Osteoblast (primary cell): ENCODE data around the gene GLCCI1. TPM values are rescaled to one million over a fixed set of nuclear protein-coding genes. Genes with fewer than 3 reads are reported as not detected.

ENCODE experiments used
- DNase-seq: peaks from one replicate; pipeline ENCODE4 v3.0.0; 2011; ENCODE audit warnings: low spot score, mixed read lengths; ENCODE audit not compliant: insufficient read length; ENCODE audit errors: missing footprints
- H2AFZ ChIP-seq: 2 replicates; pipeline ENCODE4 v1.6.0; 2011; ENCODE audit warnings: mild to moderate bottlenecking, low read length
- H3K27ac ChIP-seq: 2 replicates; pipeline ENCODE4 v1.5.1; 2011; ENCODE audit warnings: mild to moderate bottlenecking, low read depth, low read length, moderate library complexity
- H3K27me3 ChIP-seq: 2 replicates; pipeline ENCODE4 v1.6.0; 2012; ENCODE audit warnings: mild to moderate bottlenecking, control low read depth, inconsistent platforms, low read length, moderate library complexity; ENCODE audit not compliant: insufficient read depth
- H3K36me3 ChIP-seq: 2 replicates; pipeline ENCODE4 v1.5.1; 2011; ENCODE audit warnings: mild to moderate bottlenecking, low read length, control low read depth, moderate library complexity; ENCODE audit not compliant: insufficient read depth
- H3K4me1 ChIP-seq: 2 replicates; pipeline ENCODE4 v1.5.1; 2011; ENCODE audit warnings: mild to moderate bottlenecking, low read length, control low read depth, moderate library complexity; ENCODE audit not compliant: insufficient read depth
- H3K4me2 ChIP-seq: 2 replicates; pipeline ENCODE4 v1.6.0; 2011; ENCODE audit warnings: mild to moderate bottlenecking, low read length; ENCODE audit not compliant: insufficient read depth
- H3K4me3 ChIP-seq: fragments of 200-600 bp; sonication (generic); 3 replicates; pipeline ENCODE4 v1.5.1; 2012; ENCODE audit warnings: mild to moderate bottlenecking, low read length, inconsistent platforms; ENCODE audit not compliant: insufficient read depth
- H3K79me2 ChIP-seq: 2 replicates; pipeline ENCODE4 v1.6.0; 2012; ENCODE audit warnings: mild to moderate bottlenecking, low read length, control low read depth, inconsistent platforms; ENCODE audit not compliant: insufficient read depth
- H3K9me3 ChIP-seq: 2 replicates; pipeline ENCODE4 v1.5.1; 2011; ENCODE audit warnings: low read depth, low read length, control low read depth
- H4K20me1 ChIP-seq: 2 replicates; pipeline ENCODE4 v1.6.0; 2012; ENCODE audit warnings: mild to moderate bottlenecking, low read length, control low read depth; ENCODE audit not compliant: insufficient read depth
- total RNA-seq: library from RNA; depleted of rRNA; stranded (reverse); fragments of >200 nt; gene quantifications from 2 replicates; pipeline ENCODE4 v1.2.3, GENCODE V29; 2012
- TF ChIP-seq, protein P1 (sequence below): IDR thresholded peaks from 2 replicates; pipeline ENCODE4 v1.5.1; 2011; ENCODE audit warnings: mild to moderate bottlenecking, low read depth, low read length, moderate library complexity; ENCODE audit errors: extremely low read depth

GLCCI1 gene
- total RNA-seq, 1 donor = 10.1 TPM

DNA sequence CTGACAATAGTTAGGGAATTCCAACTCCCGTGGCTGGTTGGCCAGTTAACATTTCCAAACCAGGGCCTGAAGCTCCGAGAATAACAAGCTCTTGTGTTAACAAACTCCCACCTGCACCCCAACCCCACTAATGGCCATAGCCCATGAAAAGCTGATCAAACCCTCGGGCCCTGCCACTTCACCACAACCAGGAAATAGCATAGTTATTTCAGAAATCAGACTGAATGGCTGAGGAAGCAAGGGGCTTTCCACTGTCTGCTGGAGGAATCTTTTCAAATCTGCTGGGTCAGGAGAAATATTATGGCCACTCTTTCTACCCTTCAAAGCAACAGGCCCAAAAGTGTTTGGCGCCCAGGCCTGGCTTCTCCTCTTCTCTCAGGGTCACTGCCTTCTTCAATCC lies 145.6 kb downstream of the GLCCI1 start:
- no peak overlapping the region for H3K27ac ChIP-seq
- H2AFZ ChIP-seq = no peak overlapping the region
- H3K9me3 ChIP-seq = no peaks in the 10 kb centered on the region
- DNase-seq = no peak
- TF ChIP-seq, protein P1, sequence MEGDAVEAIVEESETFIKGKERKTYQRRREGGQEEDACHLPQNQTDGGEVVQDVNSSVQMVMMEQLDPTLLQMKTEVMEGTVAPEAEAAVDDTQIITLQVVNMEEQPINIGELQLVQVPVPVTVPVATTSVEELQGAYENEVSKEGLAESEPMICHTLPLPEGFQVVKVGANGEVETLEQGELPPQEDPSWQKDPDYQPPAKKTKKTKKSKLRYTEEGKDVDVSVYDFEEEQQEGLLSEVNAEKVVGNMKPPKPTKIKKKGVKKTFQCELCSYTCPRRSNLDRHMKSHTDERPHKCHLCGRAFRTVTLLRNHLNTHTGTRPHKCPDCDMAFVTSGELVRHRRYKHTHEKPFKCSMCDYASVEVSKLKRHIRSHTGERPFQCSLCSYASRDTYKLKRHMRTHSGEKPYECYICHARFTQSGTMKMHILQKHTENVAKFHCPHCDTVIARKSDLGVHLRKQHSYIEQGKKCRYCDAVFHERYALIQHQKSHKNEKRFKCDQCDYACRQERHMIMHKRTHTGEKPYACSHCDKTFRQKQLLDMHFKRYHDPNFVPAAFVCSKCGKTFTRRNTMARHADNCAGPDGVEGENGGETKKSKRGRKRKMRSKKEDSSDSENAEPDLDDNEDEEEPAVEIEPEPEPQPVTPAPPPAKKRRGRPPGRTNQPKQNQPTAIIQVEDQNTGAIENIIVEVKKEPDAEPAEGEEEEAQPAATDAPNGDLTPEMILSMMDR = no peak
- no peaks in the 10 kb centered on the region for H4K20me1 ChIP-seq
- H3K4me1 ChIP-seq = peaks cover 7% of the 10 kb centered on the region
- no peaks in the 10 kb centered on the region for H3K36me3 ChIP-seq
- H3K4me2 ChIP-seq = no peak overlapping the region
- H3K79me2 ChIP-seq = no peaks in the 10 kb centered on the region
- peaks cover 5% of the 10 kb centered on the region for H3K27me3 ChIP-seq
- no peak overlapping the region for H3K4me3 ChIP-seq

DNA sequence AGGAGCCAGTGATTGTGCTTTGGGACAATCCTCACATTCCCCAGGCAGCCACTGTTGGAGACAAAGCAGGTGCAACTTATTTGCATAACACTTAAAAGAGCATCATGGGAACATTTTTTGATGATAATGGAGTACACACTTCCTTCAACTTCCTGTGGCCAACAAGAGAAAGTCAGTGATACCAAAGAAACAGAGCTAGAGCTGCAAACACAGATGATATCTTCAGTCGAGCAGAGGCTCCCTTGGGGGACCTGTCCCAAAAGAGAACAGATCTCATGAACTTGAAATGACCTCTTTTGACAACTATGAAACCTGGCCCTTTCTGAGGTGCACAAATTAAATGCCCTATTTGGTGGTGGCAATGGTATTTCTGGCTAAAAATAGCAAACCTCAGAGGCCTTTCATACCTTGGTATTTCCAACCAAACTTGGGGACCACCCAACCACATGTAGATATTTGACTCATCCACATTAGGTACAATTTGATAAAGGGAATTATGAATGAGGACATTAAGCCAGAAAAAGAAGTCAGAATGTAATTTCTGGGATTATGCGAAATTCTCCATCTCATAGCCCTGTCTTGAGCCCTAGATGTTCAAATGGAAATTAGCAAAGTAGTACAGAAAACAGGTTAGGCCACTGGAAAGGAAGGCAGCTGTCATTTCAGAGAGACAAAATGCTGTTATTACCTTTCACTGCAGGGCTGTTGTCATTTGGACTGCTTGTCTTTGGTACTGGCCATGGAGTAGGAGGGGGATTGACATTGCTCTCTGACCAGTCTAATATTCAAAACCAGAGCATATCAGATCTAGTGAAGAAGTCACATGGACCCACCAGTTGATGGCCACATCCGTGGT lies 147.2 kb downstream of the GLCCI1 start:
- TF ChIP-seq, protein P1 = no peak
- no peaks in the 10 kb centered on the region for H3K36me3 ChIP-seq

GRCh38 chr7:8117195-8117594 lies 148.6 kb downstream of the GLCCI1 start:
- DNase-seq = no peak
- H3K4me2 ChIP-seq = no peak overlapping the region
- no peaks in the 10 kb centered on the region for H3K9me3 ChIP-seq
- H3K36me3 ChIP-seq = no peaks in the 10 kb centered on the region
- no peak overlapping the region for H3K27ac ChIP-seq
- H3K27me3 ChIP-seq = peaks cover 2% of the 10 kb centered on the region
- no peak overlapping the region for H3K4me3 ChIP-seq
- H3K4me1 ChIP-seq = no peaks in the 10 kb centered on the region
- no peaks in the 10 kb centered on the region for H4K20me1 ChIP-seq
- no peak overlapping the region for H2AFZ ChIP-seq
- H3K79me2 ChIP-seq = no peaks in the 10 kb centered on the region
- TF ChIP-seq, protein P1 = no peak

More for the DNA sequence above, 147.2 kb downstream of the GLCCI1 start:
- H3K27me3 ChIP-seq = peaks cover 5% of the 10 kb centered on the region
- no peak overlapping the region for H3K4me3 ChIP-seq
- no peak overlapping the region for H3K4me2 ChIP-seq
- no peak for DNase-seq
- H4K20me1 ChIP-seq = no peaks in the 10 kb centered on the region
- H3K27ac ChIP-seq = no peak overlapping the region
- no peaks in the 10 kb centered on the region for H3K9me3 ChIP-seq
- H3K4me1 ChIP-seq = no peaks in the 10 kb centered on the region
- no peaks in the 10 kb centered on the region for H3K79me2 ChIP-seq
- no peak overlapping the region for H2AFZ ChIP-seq

DNA sequence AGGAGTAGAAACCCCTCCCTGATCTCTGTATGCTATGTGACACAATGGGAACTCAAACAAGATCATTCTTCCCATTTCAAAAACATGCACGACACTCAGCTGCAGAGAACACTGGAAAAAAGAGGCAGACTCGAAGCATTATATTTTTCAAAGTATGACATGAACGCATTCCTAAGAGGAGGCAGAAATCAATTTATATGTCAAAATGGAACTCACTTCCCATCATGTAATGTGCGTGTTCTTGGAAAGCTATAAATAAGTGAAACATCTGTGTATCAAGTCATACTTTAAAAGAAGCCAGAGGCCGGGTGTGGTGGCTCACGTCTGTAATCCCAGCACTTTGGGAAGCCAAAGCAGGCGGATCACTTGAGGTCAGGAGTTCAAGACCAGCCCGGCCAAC lies 150.7 kb downstream of the GLCCI1 start:
- Histone ChIP-seq H2AFZ (no peak overlapping the region), H3K36me3 (no peaks in the 10 kb centered on the region), H3K4me1 (no peaks in the 10 kb centered on the region), H3K4me3 (no peak overlapping the region), H3K9me3 (no peaks in the 10 kb centered on the region), H3K4me2 (no peak overlapping the region), H3K27ac (no peak overlapping the region), H3K79me2 (no peaks in the 10 kb centered on the region), H4K20me1 (no peaks in the 10 kb centered on the region), H3K27me3 (peaks cover 2% of the 10 kb centered on the region)
- DNase-seq = no peak
- TF ChIP-seq, protein P1 = no peak
